Activated CD8-positive, alpha-beta memory T cell treated with anti-CD3 and anti-CD28 coated beads, Interleukin-2, amount 10 ng/mL, durations not matched to agents 7 days and 5 days (primary cell): Measurements from ENCODE around the gene TMEM145. TPM values are rescaled to one million over a fixed set of nuclear protein-coding genes. Genes with fewer than 3 reads are reported as not detected.

ENCODE experiments used
- ATAC-seq: fragments of 150-1000 bp; cut with Tn5 transposase; one replicate; pipeline ENCODE4 v1.10.0; 2021; ENCODE audit warnings: moderate library complexity
- CTCF ChIA-PET: fragments of 350-600 bp; sonication (Branson Sonifier 250); formaldehyde crosslinking; loops from one replicate; lab custom pipeline; 2021; ENCODE audit warnings: antibody characterized with exemption; lab: Charles Lee
- DNase-seq: peaks from one replicate; pipeline ENCODE4 v3.0.0-alpha.2; 2020
- H3K27ac Mint-ChIP-seq: one replicate; pipeline ENCODE4 v1.8.0; 2021; ENCODE audit warnings: mild to moderate bottlenecking, mixed read lengths
- H3K27me3 Mint-ChIP-seq: one replicate; pipeline ENCODE4 v1.8.0; 2021; ENCODE audit warnings: mixed read lengths
- H3K36me3 Mint-ChIP-seq: one replicate; pipeline ENCODE4 v1.8.0; 2021; ENCODE audit warnings: mild to moderate bottlenecking, mixed read lengths
- H3K4me1 Mint-ChIP-seq: one replicate; pipeline ENCODE4 v1.8.0; 2021; ENCODE audit warnings: mixed read lengths
- H3K4me3 Mint-ChIP-seq: one replicate; pipeline ENCODE4 v1.8.0; 2021; ENCODE audit warnings: mild to moderate bottlenecking, moderate library complexity, mixed read lengths
- H3K9me3 Mint-ChIP-seq: one replicate; pipeline ENCODE4 v1.8.0; 2022; ENCODE audit warnings: low read depth, mixed read lengths
- total RNA-seq, 2 experiments: library from RNA; stranded (reverse); gene quantifications; one replicate each; pipeline ENCODE4 v1.2.3, GENCODE V29; 2021

Gene TMEM145
- total RNA-seq, 2 experiments from 2014 or later = 0.15 to 1.1 TPM

- no peak overlapping the region for H3K4me3 Mint-ChIP-seq
- H3K27ac Mint-ChIP-seq = peak overlapping the region; percentile 95
- no peaks in the 10 kb centered on the region for H3K36me3 Mint-ChIP-seq
- ATAC-seq = peak; percentile 60
- DNase-seq = peak; percentile 94
- no peaks in the 10 kb centered on the region for H3K9me3 Mint-ChIP-seq
- CTCF ChIA-PET = interaction anchor here (0.6 to 5.8 kb wide), 38 partner anchors 9 to 405 kb away, joined by 3 to 87 read pairs (median 5); partner anchors contain the start of genes CIC, DEDD2, ERF and GSK3A
- H3K27me3 Mint-ChIP-seq = no peaks in the 10 kb centered on the region
- peaks cover 47% of the 10 kb centered on the region for H3K4me1 Mint-ChIP-seq
Measured at GRCh38 chr19:42279902-42280814, 33.0 kb upstream of the TMEM145 start.

- Mint-ChIP-seq H3K9me3 (no peaks in the 10 kb centered on the region), H3K27ac (no peak overlapping the region), H3K27me3 (no peaks in the 10 kb centered on the region), H3K4me3 (no peak overlapping the region), H3K4me1 (peaks cover 49% of the 10 kb centered on the region), H3K36me3 (no peaks in the 10 kb centered on the region)
- no peak for DNase-seq
- CTCF ChIA-PET = interaction anchor here (1.3 to 5.8 kb wide), 11 partner anchors 11 to 157 kb away, joined by 3 to 87 read pairs (median 8); partner anchors contain the start of genes CIC, GSK3A and POU2F2
- no peak for ATAC-seq
Measured at GRCh38 chr19:42280815-42281145, 32.3 kb upstream of the TMEM145 start.

- no peaks in the 10 kb centered on the region for H3K27me3 Mint-ChIP-seq
- peak overlapping the region; percentile 76 for H3K27ac Mint-ChIP-seq
- H3K4me3 Mint-ChIP-seq = no peak overlapping the region
- no peaks in the 10 kb centered on the region for H3K36me3 Mint-ChIP-seq
- DNase-seq (peak; percentile 56), ATAC-seq (no peak)
- CTCF ChIA-PET = interaction anchor here (1.0 to 5.8 kb wide), 6 partner anchors 14 to 65 kb away, joined by 3 to 87 read pairs (median 8); partner anchors contain the start of gene GSK3A
- H3K9me3 Mint-ChIP-seq = no peaks in the 10 kb centered on the region
- H3K4me1 Mint-ChIP-seq = peaks cover 49% of the 10 kb centered on the region
Measured at GRCh38 chr19:42281146-42281826, 31.8 kb upstream of the TMEM145 start.

GRCh38 chr19:42281827-42282762, 31.0 kb upstream of the TMEM145 start:
- H3K4me3 Mint-ChIP-seq = no peak overlapping the region
- no peaks in the 10 kb centered on the region for H3K27me3 Mint-ChIP-seq
- CTCF ChIA-PET = interaction anchor here (1.0 to 2.1 kb wide), 8 partner anchors 12 to 173 kb away, joined by 3 to 10 read pairs (median 4); partner anchors contain the start of genes CIC and GSK3A
- H3K27ac Mint-ChIP-seq = no peak overlapping the region
- no peaks in the 10 kb centered on the region for H3K9me3 Mint-ChIP-seq
- peaks cover 41% of the 10 kb centered on the region for H3K4me1 Mint-ChIP-seq
- no peaks in the 10 kb centered on the region for H3K36me3 Mint-ChIP-seq
- DNase-seq = no peak
- no peak for ATAC-seq

GRCh38 chr19:42282819-42283187, 30.3 kb upstream of the TMEM145 start:
- no peak for ATAC-seq
- DNase-seq = no peak
- no peaks in the 10 kb centered on the region for H3K9me3 Mint-ChIP-seq
- no peak overlapping the region for H3K27ac Mint-ChIP-seq
- CTCF ChIA-PET = interaction anchor here (1.0 to 2.1 kb wide), 6 partner anchors 13 to 174 kb away, joined by 3 to 10 read pairs (median 4); partner anchors contain the start of genes CIC and GSK3A
- no peaks in the 10 kb centered on the region for H3K27me3 Mint-ChIP-seq
- H3K4me1 Mint-ChIP-seq = peaks cover 35% of the 10 kb centered on the region
- no peak overlapping the region for H3K4me3 Mint-ChIP-seq
- peaks cover 4% of the 10 kb centered on the region for H3K36me3 Mint-ChIP-seq

GRCh38 chr19:42283188-42284065, 29.7 kb upstream of the TMEM145 start:
- CTCF ChIA-PET = interaction anchor here (1.0 to 2.1 kb wide), 5 partner anchors 13 to 175 kb away, joined by 3 to 10 read pairs (median 4); partner anchors contain the start of genes CIC and GSK3A
- Mint-ChIP-seq H3K4me1 (peaks cover 32% of the 10 kb centered on the region), H3K27ac (no peak overlapping the region), H3K27me3 (no peaks in the 10 kb centered on the region), H3K4me3 (no peak overlapping the region), H3K9me3 (no peaks in the 10 kb centered on the region), H3K36me3 (peaks cover 6% of the 10 kb centered on the region)
- ATAC-seq = peak; percentile 71
- peak; percentile 97 for DNase-seq

- no peaks in the 10 kb centered on the region for H3K27me3 Mint-ChIP-seq
- H3K4me1 Mint-ChIP-seq = peaks cover 25% of the 10 kb centered on the region
- H3K27ac Mint-ChIP-seq = no peak overlapping the region
- H3K9me3 Mint-ChIP-seq = no peaks in the 10 kb centered on the region
- peak; percentile 89 for DNase-seq
- CTCF ChIA-PET = interaction anchor here (1.0 to 1.3 kb wide), 6 partner anchors 12 to 176 kb away, joined by 3 to 7 read pairs (median 4); no protein-coding TSS in a partner anchor
- peak; percentile 43 for ATAC-seq
- no peak overlapping the region for H3K4me3 Mint-ChIP-seq
- H3K36me3 Mint-ChIP-seq = peaks cover 6% of the 10 kb centered on the region
Measured at GRCh38 chr19:42284066-42284501, 29.0 kb upstream of the TMEM145 start.

GRCh38 chr19:42284591-42285341, 28.3 kb upstream of the TMEM145 start:
- CTCF ChIA-PET = interaction anchor here (0.8 to 1.3 kb wide), 7 partner anchors 11 to 176 kb away, joined by 3 to 7 read pairs (median 3); no protein-coding TSS in a partner anchor
- Mint-ChIP-seq H3K4me1 (peaks cover 18% of the 10 kb centered on the region), H3K9me3 (no peaks in the 10 kb centered on the region), H3K4me3 (peak overlapping the region; percentile 79), H3K36me3 (peaks cover 6% of the 10 kb centered on the region), H3K27me3 (no peaks in the 10 kb centered on the region), H3K27ac (peak overlapping the region; percentile 73)
- DNase-seq (peak; percentile 59), ATAC-seq (no peak)

- no peak overlapping the region for H3K27ac Mint-ChIP-seq
- no peak for ATAC-seq
- peak overlapping the region; percentile 79 for H3K4me3 Mint-ChIP-seq
- peaks cover 18% of the 10 kb centered on the region for H3K4me1 Mint-ChIP-seq
- no peaks in the 10 kb centered on the region for H3K27me3 Mint-ChIP-seq
- no peak for DNase-seq
- CTCF ChIA-PET = interaction anchor here (0.8 to 1.3 kb wide), 2 partner anchors 149 to 177 kb away, joined by 3 to 6 read pairs; no protein-coding TSS in a partner anchor
- peaks cover 6% of the 10 kb centered on the region for H3K36me3 Mint-ChIP-seq
- no peaks in the 10 kb centered on the region for H3K9me3 Mint-ChIP-seq
Measured at GRCh38 chr19:42285541-42285941, 27.6 kb upstream of the TMEM145 start.

GRCh38 chr19:42285988-42286348, 27.1 kb upstream of the TMEM145 start:
- peak overlapping the region; percentile 44 for H3K27ac Mint-ChIP-seq
- CTCF ChIA-PET = no interaction called here
- H3K4me3 Mint-ChIP-seq = peak overlapping the region; percentile 17
- no peaks in the 10 kb centered on the region for H3K27me3 Mint-ChIP-seq
- H3K9me3 Mint-ChIP-seq = no peaks in the 10 kb centered on the region
- ATAC-seq (no peak), DNase-seq (no peak)
- H3K36me3 Mint-ChIP-seq = peaks cover 6% of the 10 kb centered on the region
- H3K4me1 Mint-ChIP-seq = peaks cover 18% of the 10 kb centered on the region
